HepG2 (cell line): Measurements from ENCODE around the gene PRCD. TPM values are rescaled to one million over a fixed set of nuclear protein-coding genes. Genes with fewer than 3 reads are reported as not detected.

Source experiments
- ATAC-seq: fragments of 200-7000 bp; cut with Tn5 transposase; 3 replicates; pipeline ENCODE4 v1.9.1; 2020; ENCODE audit warnings: mild to moderate bottlenecking, moderate library complexity
- BruUV-seq: library from RNA; stranded (reverse); fragments of 400-500 nt; replicated peaks from 2 replicates; lab custom pipeline; 2021; lab: Mats Ljungman, UMichigan
- CTCF ChIA-PET: fragments of 300-600 bp; formaldehyde crosslinking; extraction: SDS; loops from one replicate; lab custom pipeline; 2021; ENCODE audit warnings: low total read pairs, inconsistent platforms, low intra/inter-chr PET ratio; lab: Yijun Ruan, JAX
- POLR2A ChIA-PET: fragments of 350-600 bp; sonication (Branson Sonifier 250); formaldehyde crosslinking; loops from one replicate; lab custom pipeline; 2020; ENCODE audit warnings: antibody characterized with exemption, inconsistent platforms; lab: Yijun Ruan, JAX
- DNase-seq: peaks from one replicate; pipeline ENCODE4 v3.0.0-alpha.2; 2015; ENCODE audit warnings: low spot score
- FAIRE-seq: peaks from 3 replicates; lab custom pipeline; 2011; peaks lifted over from hg19 to GRCh38; lab: Jason Lieb, UNC
- H2AFZ ChIP-seq: one replicate; pipeline ENCODE4 v1.6.1; 2011; ENCODE audit warnings: low read length, inconsistent platforms
- H3K27ac ChIP-seq: fragments of 300-600 bp; 3 replicates; pipeline ENCODE4 v1.8.0; 2011; ENCODE audit warnings: mixed run types, mild to moderate bottlenecking, mixed read lengths, low read length, inconsistent platforms; ENCODE audit not compliant: insufficient read depth; ENCODE audit errors: extremely low read length
- H3K27me3 ChIP-seq, 2 experiments: fragments of 200-600 bp in 1 of 2; 2 replicates in 1 of 2; 3 replicates in 1 of 2; pipeline versions ENCODE4 v1.6.0 to v1.8.0; 2011; ENCODE audit warnings: low read length in 2 of 2, mild to moderate bottlenecking in 2 of 2, moderate library complexity in 2 of 2, inconsistent platforms in 1 of 2; ENCODE audit not compliant: insufficient read depth in 2 of 2, control insufficient read depth in 1 of 2
- H3K36me3 ChIP-seq, 2 experiments: fragments of 200-600 bp in 1 of 2; replicated peaks in 1 of 2; 2 replicates in 1 of 2; 3 replicates in 1 of 2; pipeline versions ENCODE4 v1.5.1 to v1.8.0; 2011; ENCODE audit warnings: low read length in 2 of 2, inconsistent platforms in 1 of 2; ENCODE audit not compliant: insufficient read depth in 2 of 2, control insufficient read depth in 1 of 2
- H3K4me1 ChIP-seq: 2 replicates; pipeline ENCODE4 v1.5.1; 2012; ENCODE audit warnings: low read length, inconsistent platforms; ENCODE audit not compliant: insufficient read depth
- H3K4me2 ChIP-seq: 2 replicates; pipeline ENCODE4 v1.6.0; 2011; ENCODE audit warnings: low read depth, low read length, inconsistent platforms
- H3K4me3 ChIP-seq, 3 experiments: fragments of 200-600 bp in 1 of 3; sonication (generic), shearing (Covaris generic) in 1 of 3; replicated peaks in 1 of 3; 2 replicates each; pipeline ENCODE4 v1.5.1; 2011 to 2016; ENCODE audit warnings: low read length in 3 of 3, inconsistent platforms in 2 of 3, low read depth in 2 of 3, mild to moderate bottlenecking in 2 of 3, control low read depth in 1 of 3, mixed read lengths in 1 of 3; ENCODE audit not compliant: insufficient read depth in 1 of 3
- H3K79me2 ChIP-seq: one replicate; pipeline ENCODE4 v1.6.1; 2011; ENCODE audit warnings: low read length, inconsistent platforms; ENCODE audit not compliant: insufficient read depth
- H3K9ac ChIP-seq: 2 replicates; pipeline ENCODE4 v1.6.0; 2011; ENCODE audit warnings: mild to moderate bottlenecking, low read depth, low read length, inconsistent platforms; ENCODE audit not compliant: insufficient read depth
- H3K9me3 ChIP-seq: 2 replicates; pipeline ENCODE4 v1.5.1; 2012; ENCODE audit warnings: mild to moderate bottlenecking, low read length
- H4K20me1 ChIP-seq: 2 replicates; pipeline ENCODE4 v1.6.0; 2011; ENCODE audit warnings: inconsistent platforms, mild to moderate bottlenecking, low read length, moderate library complexity; ENCODE audit not compliant: insufficient read depth
- CAMTA2 ChIP-seq: sonication (generic); formaldehyde crosslinking; IDR thresholded peaks from 2 replicates; pipeline ENCODE4 v1.4.0; 2020; ENCODE audit warnings: mild to moderate bottlenecking, missing genetic modification reagents, borderline replicate concordance
- FOXA3 ChIP-seq: IDR thresholded peaks from 2 replicates; pipeline ENCODE4 v1.6.1; 2016; ENCODE audit warnings: missing genetic modification reagents, missing compliant biosample characterization
- MED1 ChIP-seq: sonication (generic); formaldehyde crosslinking; IDR thresholded peaks from 2 replicates; pipeline ENCODE4 v1.4.0; 2020; ENCODE audit warnings: missing genetic modification reagents
- MNT ChIP-seq: fragments of 450-650 bp; IDR thresholded peaks from 2 replicates; pipeline ENCODE4 v1.6.1; 2016
- RAD51 ChIP-seq: fragments of 450-650 bp; IDR thresholded peaks from 2 replicates; pipeline ENCODE4 v1.6.1; 2016; ENCODE audit warnings: borderline replicate concordance
- RARG ChIP-seq: sonication (generic); formaldehyde crosslinking; IDR thresholded peaks from 2 replicates; pipeline ENCODE4 v1.4.0; 2020; ENCODE audit warnings: low read depth, mild to moderate bottlenecking, missing genetic modification reagents
- ZBTB43 ChIP-seq: sonication (generic); formaldehyde crosslinking; conservative IDR thresholded peaks from 2 replicates; pipeline ENCODE4 v1.4.0; 2020; ENCODE audit warnings: missing genetic modification reagents
- ZNF180 ChIP-seq: sonication (generic); formaldehyde crosslinking; IDR thresholded peaks from 2 replicates; pipeline ENCODE4 v1.4.0; 2020; ENCODE audit warnings: low read depth, missing genetic modification reagents, borderline replicate concordance
- ZNF230 ChIP-seq: sonication (generic); formaldehyde crosslinking; IDR thresholded peaks from 2 replicates; pipeline ENCODE4 v1.4.0; 2020; ENCODE audit warnings: mild to moderate bottlenecking, missing genetic modification reagents
- ZNF280B ChIP-seq: sonication (generic); formaldehyde crosslinking; IDR thresholded peaks from 2 replicates; pipeline ENCODE4 v1.5.0; 2020; ENCODE audit warnings: missing genetic modification reagents, mild to moderate bottlenecking, borderline replicate concordance
- ZNF687 ChIP-seq: sonication (generic); formaldehyde crosslinking; IDR thresholded peaks from 2 replicates; pipeline ENCODE4 v1.5.1; 2020; ENCODE audit warnings: mild to moderate bottlenecking, missing genetic modification reagents, moderate library complexity
- WGBS: methylation state at CpG from one replicate; pipeline ENCODE4 v1.1.6; 2017; ENCODE audit warnings: low lambda C conversion rate; 5-methylcytosine and 5-hydroxymethylcytosine counted together
- in situ Hi-C: cut with HindIII; loops from 2 replicates; pipeline ENCODE4 v1.10.0; 2017; ENCODE audit warnings: low pct_unique_long_range_greater_than_20kb; ENCODE audit not compliant: extremely low pct_ligation_motif_present
- intact Hi-C: fragments of 100-400 bp; cut with micrococcal nuclease; formaldehyde crosslinking; loops from one replicate; pipeline ENCODE4 v1.10.0; 2022; ENCODE audit not compliant: unreplicated experiment
- polyA plus RNA-seq, 8 experiments: library from polyadenylated mRNA; depleted of rRNA in 3 of 8; stranded (reverse) in 7 of 8; unstranded in 1 of 8; fragments of >200 nt; fragmentation: Illumina TruSeq in 4 of 8; extraction: Trizol in 4 of 8; gene quantifications; 2 replicates each; pipeline versions ENCODE4 v1.2.1 to v1.2.3, GENCODE V29; 2011 to 2016; ENCODE audit warnings: low read depth in 4 of 8, missing spikeins in 1 of 8, mixed read lengths in 1 of 8; ENCODE audit not compliant: insufficient read depth in 1 of 8
- total RNA-seq, 5 experiments: library from RNA; depleted of rRNA; stranded (reverse); fragments of >200 nt; fragmentation: Illumina TruSeq; extraction: Trizol; gene quantifications; 2 replicates each; pipeline ENCODE4 v1.2.3, GENCODE V29; 2016; ENCODE audit warnings: low read depth in 1 of 5

Gene PRCD
- total and polyA plus RNA-seq, 2 of the 13 experiments (the other 11 are each of a cell fraction or from before 2014, with no cell fraction given): 0.51 TPM; not detected in 1

- TF ChIP-seq ZNF687 (CRISPR knock-in tag): peak; percentile 50
- TF ChIP-seq, all 625 proteins: peak for 16
Measured at GRCh38 chr17:76512366-76513305, 27.2 kb upstream of the PRCD start (continued).

- WGBS: 15% methylated on average over 6 of the region's 6 CpGs
- Histone ChIP-seq H3K9ac (no peak overlapping the region), H4K20me1 (no peaks in the 10 kb centered on the region), H3K27ac (no peak overlapping the region), H3K79me2 (no peaks in the 10 kb centered on the region), H3K4me3 (peak overlapping the region in 1 of 3 experiments; percentile 29; a peak in 1 of 6 replicates), H3K36me3 (no peaks in the 10 kb centered on the region), H3K27me3 (peaks cover 8 to 40% of the 10 kb centered on the region in 2 experiments), H3K9me3 (no peaks in the 10 kb centered on the region), H3K4me2 (peak overlapping the region; percentile 47), H3K4me1 (peaks cover 64% of the 10 kb centered on the region), H2AFZ (no peak overlapping the region)
- ATAC-seq: no peak
- BruUV-seq: no TSS peak
- in situ Hi-C loops: no loop called here
- ChIA-PET CTCF (no interaction called here), POLR2A (interaction anchor here (1.3 to 2.0 kb wide), 5 partner anchors 12 to 44 kb away, joined by 3 to 10 read pairs (median 4); partner anchors contain the start of gene RHBDF2)
- intact Hi-C loops: no loop called here
- no peak for FAIRE-seq
- DNase-seq: no peak
- TF ChIP-seq CAMTA2 (CRISPR knock-in tag) (no peak), MED1 (CRISPR knock-in tag) (no peak), RARG (CRISPR knock-in tag) (no peak), MNT (peak; percentile 92), ZNF280B (no peak), ZNF230 (CRISPR knock-in tag) (no peak), RAD51 (peak; percentile 43; the same call in 1 of the 2 replicates), FOXA3 (CRISPR knock-in tag) (no peak), ZBTB43 (CRISPR knock-in tag) (no peak), ZNF180 (CRISPR knock-in tag) (no peak)
Measured at GRCh38 chr17:76513306-76513692, 26.5 kb upstream of the PRCD start.
